Gastrocnemius medialis (tissue), 4 donors: ENCODE data around the gene NBL1. TPM values are rescaled to one million over a fixed set of nuclear protein-coding genes. Genes with fewer than 3 reads are reported as not detected.

ENCODE experiments used
- ATAC-seq, 2 donors: fragments of 150-250 bp; one replicate each; pipeline ENCODE4 v1.9.1; 2016
- DNase-seq, 2 donors: peaks; one replicate each; pipeline ENCODE4 v3.0.0-alpha.2; 2019
- H3K27ac ChIP-seq, 4 donors: fragments of 200-600 bp; sonication (generic); 1 replicate in 1 of 4; 2 replicates in 3 of 4; pipeline ENCODE4 v1.5.1; 2016 to 2018; ENCODE audit warnings: mild to moderate bottlenecking in 2 of 4, moderate library complexity in 1 of 4
- H3K27me3 ChIP-seq, 3 donors: fragments of 200-600 bp; sonication (generic) in 2 of 3; 1 replicate in 1 of 3; 2 replicates in 2 of 3; pipeline versions ENCODE4 v1.5.1 to v1.6.0; 2016 to 2019; ENCODE audit warnings: mild to moderate bottlenecking in 1 of 3, moderate library complexity in 1 of 3
- H3K36me3 ChIP-seq, 2 donors: fragments of 200-600 bp; sonication (generic) in 1 of 2; one replicate each; pipeline ENCODE4 v1.5.1; 2017 to 2018
- H3K4me1 ChIP-seq, 2 donors: fragments of 200-600 bp; sonication (generic) in 1 of 2; one replicate each; pipeline ENCODE4 v1.5.1; 2016 to 2017; ENCODE audit warnings: mild to moderate bottlenecking in 2 of 2
- H3K4me3 ChIP-seq, 4 donors: fragments of 200-600 bp; sonication (generic) in 3 of 4; 1 replicate in 1 of 4; 2 replicates in 3 of 4; pipeline ENCODE4 v1.5.1; 2016 to 2019; ENCODE audit warnings: mild to moderate bottlenecking in 2 of 4
- H3K9me3 ChIP-seq, 3 donors: fragments of 200-600 bp; sonication (generic) in 2 of 3; 1 replicate in 1 of 3; 2 replicates in 2 of 3; pipeline ENCODE4 v1.5.1; 2016 to 2019
- CTCF ChIP-seq, 5 experiments: fragments of 450-650 bp in 3 of 5; fragments of 200-600 bp in 2 of 5; sonication (generic) in 2 of 5; IDR thresholded peaks in 4 of 5; conservative IDR thresholded peaks in 1 of 5; 1 replicate in 4 of 5; 2 replicates in 1 of 5; pipeline ENCODE4 v1.5.1; 2016 to 2019; ENCODE audit warnings: antibody characterized with exemption in 5 of 5, mild to moderate bottlenecking in 3 of 5, moderate library complexity in 3 of 5
- POLR2A ChIP-seq, 2 donors: fragments of 450-650 bp; IDR thresholded peaks; one replicate each; pipeline ENCODE4 v1.6.1; 2017; ENCODE audit warnings: antibody characterized with exemption in 2 of 2, mild to moderate bottlenecking in 2 of 2, moderate library complexity in 2 of 2
- in situ Hi-C, 4 donors: fragments of 200-750 bp; cut with MboI; loops; one replicate each; pipeline versions ENCODE4 v1.15.0 to v1.8.0; 2017; ENCODE audit warnings: low sequenced_read_pairs in 4 of 4
- intact Hi-C: fragments of 100-400 bp; cut with DNase I; formaldehyde crosslinking; loops from one replicate; pipeline ENCODE4 v1.15.1; 2023; ENCODE audit warnings: low total_unique reads
- total RNA-seq, 4 donors: library from RNA; depleted of rRNA; stranded (reverse); fragments of >200 nt; gene quantifications; one replicate each; pipeline versions ENCODE4 v1.1.0 to v1.2.3, GENCODE V29; 2016

NBL1 gene
- total RNA-seq, 4 donors from 2014 or later = 7.9 to 20.3 (median 16.3) TPM

DNA sequence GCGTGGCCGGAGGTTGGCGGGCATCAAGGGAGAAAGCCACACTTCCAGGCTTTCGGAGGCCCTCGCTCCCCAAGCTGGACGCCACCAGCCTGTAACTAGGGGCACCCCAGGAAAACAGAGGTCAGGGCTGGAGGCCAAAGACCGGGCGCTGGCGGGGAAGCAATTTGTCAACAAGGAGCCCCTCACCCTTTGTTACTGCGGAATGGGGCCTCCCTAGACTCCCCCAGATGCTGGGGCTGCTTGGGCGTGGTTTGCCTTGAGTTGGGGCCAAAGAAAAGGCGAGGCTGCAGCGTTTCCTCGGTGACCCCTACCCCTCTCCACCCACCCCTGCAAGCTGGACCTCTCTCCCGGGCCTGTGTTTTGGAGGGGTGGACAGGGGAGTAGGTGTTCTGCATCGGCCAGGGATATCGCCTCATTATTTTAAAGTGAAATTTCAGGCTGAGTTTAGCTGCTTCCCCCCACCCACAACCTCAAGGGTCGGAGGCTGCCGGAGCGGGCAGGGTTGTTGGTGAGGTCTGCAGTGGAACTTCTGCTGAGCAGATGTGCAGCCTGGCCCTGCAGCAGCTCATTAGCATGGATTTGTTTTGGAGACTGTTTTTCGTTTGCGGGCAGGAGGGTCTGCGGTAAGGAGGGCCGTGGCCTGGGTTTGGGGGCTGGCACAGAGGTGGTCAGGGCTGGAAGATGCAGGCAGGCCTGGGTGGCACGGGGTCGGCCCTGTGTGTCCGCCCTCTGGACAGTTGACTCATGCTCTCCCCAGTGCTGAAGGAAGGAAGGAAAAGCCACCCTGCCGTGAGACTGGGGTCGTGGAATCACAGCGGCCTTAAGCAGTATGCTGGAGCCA, 1.5 kb downstream of the NBL1 start:
- ATAC-seq = no peak
- Histone ChIP-seq H3K4me3 (peak overlapping the region; percentile 63 to 80 (median 68)), H3K4me1 (peaks cover 8 to 12% of the 10 kb centered on the region in 2 donors), H3K27me3 (peaks cover 10 to 18% (median 17%) of the 10 kb centered on the region in 3 donors), H3K9me3 (no peaks in the 10 kb centered on the region), H3K36me3 (no peaks in the 10 kb centered on the region), H3K27ac (peak overlapping the region; percentile 77 to 85 (median 82))
- in situ Hi-C loops (no loop called here), intact Hi-C loops (loop anchor here (5.0 kb wide), 1 partner anchor 48 kb away; a partner anchor contains a TSS)
- no peak for DNase-seq
- no peak for TF ChIP-seq POLR2A (IDR thresholded peaks at IDR 0.05)
- TF ChIP-seq CTCF (IDR thresholded peaks at IDR 0.05 in 4 of 5, conservative IDR thresholded peaks at IDR 0.05 in 1 of 5) = no peak

GRCh38 chr1:19646377-19647319, 2.5 kb downstream of the NBL1 start:
- H3K4me1 ChIP-seq = peaks cover 5 to 20% of the 10 kb centered on the region in 2 donors
- peak overlapping the region; percentile 63 to 80 (median 68) for H3K4me3 ChIP-seq
- in situ Hi-C loops = no loop called here
- no peaks in the 10 kb centered on the region for H3K36me3 ChIP-seq
- H3K27ac ChIP-seq = peak overlapping the region; percentile 77 to 85 (median 82)
- peaks cover 10 to 18% (median 17%) of the 10 kb centered on the region in 3 donors for H3K27me3 ChIP-seq
- ATAC-seq = no peak
- intact Hi-C loops = loop anchor here (5.0 kb wide), 1 partner anchor 49 kb away; a partner anchor contains a TSS
- TF ChIP-seq CTCF (IDR thresholded peaks at IDR 0.05 in 4 of 5, conservative IDR thresholded peaks at IDR 0.05 in 1 of 5) = no peak
- TF ChIP-seq POLR2A (IDR thresholded peaks at IDR 0.05) = no peak
- no peaks in the 10 kb centered on the region for H3K9me3 ChIP-seq
- no peak for DNase-seq

DNA sequence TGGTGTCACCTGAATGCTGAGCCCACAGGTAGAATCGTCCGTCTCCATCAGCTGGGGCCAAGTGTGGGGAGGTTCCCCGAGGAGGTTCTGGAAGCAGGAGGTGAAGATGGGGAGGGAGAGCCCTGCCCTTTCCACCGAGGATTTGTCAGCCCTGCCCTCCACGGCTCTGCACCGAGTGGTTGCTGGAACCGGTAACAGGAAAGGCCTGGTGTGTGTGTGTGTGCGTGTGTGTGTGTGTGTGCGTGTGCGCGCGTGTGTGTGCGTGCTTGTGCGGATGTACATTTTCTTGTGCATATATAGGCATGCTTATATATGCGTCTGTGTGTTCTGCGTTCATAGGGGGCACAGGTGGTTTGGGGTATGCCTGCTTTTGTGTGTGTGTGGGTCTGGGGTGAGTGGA, 3.5 kb downstream of the NBL1 start:
- in situ Hi-C loops = no loop called here
- Histone ChIP-seq H3K27me3 (peaks cover 10 to 18% (median 16%) of the 10 kb centered on the region in 3 donors), H3K4me3 (no peak overlapping the region), H3K36me3 (no peaks in the 10 kb centered on the region), H3K4me1 (peaks cover 5 to 24% of the 10 kb centered on the region in 2 donors), H3K9me3 (no peaks in the 10 kb centered on the region), H3K27ac (peak overlapping the region; percentile 77 to 85 (median 82))
- intact Hi-C loops = loop anchor here (5.0 kb wide), 1 partner anchor 50 kb away; a partner anchor contains a TSS
- ATAC-seq = no peak
- TF ChIP-seq CTCF (IDR thresholded peaks at IDR 0.05 in 4 of 5, conservative IDR thresholded peaks at IDR 0.05 in 1 of 5) (no peak), POLR2A (IDR thresholded peaks at IDR 0.05) (peak; percentile 10 to 15)
- no peak for DNase-seq

DNA sequence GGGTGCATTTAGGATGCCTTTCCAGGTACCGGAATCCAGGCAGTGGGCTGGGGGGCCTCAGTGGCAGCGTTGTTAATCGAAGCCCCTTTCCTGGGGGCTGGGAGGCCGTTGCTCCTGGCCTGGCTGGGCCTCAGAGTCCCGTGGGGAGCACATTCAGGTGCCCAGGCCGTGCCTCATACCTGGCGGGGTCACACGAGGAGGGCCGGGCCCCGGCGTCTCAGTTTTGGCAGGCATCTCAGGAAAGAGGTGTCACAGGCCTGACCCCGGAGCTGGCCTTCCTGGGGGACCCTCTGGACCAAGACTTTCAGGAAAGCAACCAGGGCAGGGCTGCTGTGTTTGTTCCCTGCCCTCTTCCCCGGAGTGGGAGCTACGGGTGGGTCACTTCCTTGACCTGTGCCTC, 4.1 kb downstream of the NBL1 start:
- peaks cover 10 to 16% (median 12%) of the 10 kb centered on the region in 3 donors for H3K27me3 ChIP-seq
- H3K36me3 ChIP-seq = no peaks in the 10 kb centered on the region
- in situ Hi-C loops = no loop called here
- no peak for TF ChIP-seq POLR2A (IDR thresholded peaks at IDR 0.05)
- no peak for TF ChIP-seq CTCF (IDR thresholded peaks at IDR 0.05 in 4 of 5, conservative IDR thresholded peaks at IDR 0.05 in 1 of 5)
- peak overlapping the region; percentile 77 to 85 (median 82) for H3K27ac ChIP-seq
- H3K4me3 ChIP-seq = no peak overlapping the region
- DNase-seq (no peak), ATAC-seq (no peak)
- peaks cover 5 to 23% of the 10 kb centered on the region in 2 donors for H3K4me1 ChIP-seq
- intact Hi-C loops = loop anchor here (5.0 kb wide), 1 partner anchor 51 kb away; a partner anchor contains a TSS
- no peaks in the 10 kb centered on the region for H3K9me3 ChIP-seq
